Superior temporal gyrus (tissue), 1 donor: ENCODE measurements around the gene ZCCHC24.
"Not testable (repeated sequence)": the region's sequence is repeated elsewhere in the genome, so short reads cannot be mapped to it uniquely, and the experiment has no call there.

Source experiments
- DNase-seq: peaks from one replicate; pipeline ENCODE4 v3.0.0-alpha.2; 2016; ENCODE audit errors: extremely low spot score

The ZCCHC24 gene

GRCh38 chr10:79472449-79472848 lies 27.0 kb upstream of the ZCCHC24 start:
- no peak for DNase-seq

GRCh38 chr10:79471776-79472175 lies 26.4 kb upstream of the ZCCHC24 start:
- DNase-seq = no peak

- no peak for DNase-seq
Observed at GRCh38 chr10:79470096-79470495, 24.7 kb upstream of the ZCCHC24 start.

GRCh38 chr10:79468841-79469585 lies 23.6 kb upstream of the ZCCHC24 start:
- no peak for DNase-seq

- no peak for DNase-seq
Observed at GRCh38 chr10:79468015-79468560, 22.7 kb upstream of the ZCCHC24 start.

GRCh38 chr10:79465341-79465740 lies 19.9 kb upstream of the ZCCHC24 start:
- DNase-seq = no peak

GRCh38 chr10:79463578-79464496 lies 18.4 kb upstream of the ZCCHC24 start:
- DNase-seq = no peak

- DNase-seq = no peak
Observed at GRCh38 chr10:79460687-79461086, 15.3 kb upstream of the ZCCHC24 start.

- DNase-seq = no peak
Observed at GRCh38 chr10:79459243-79459642, 13.8 kb upstream of the ZCCHC24 start.

GRCh38 chr10:79458483-79458882 lies 13.1 kb upstream of the ZCCHC24 start:
- DNase-seq = no peak

- DNase-seq = no peak
Observed at GRCh38 chr10:79457256-79457785, 11.9 kb upstream of the ZCCHC24 start.

- DNase-seq = no peak
Observed at GRCh38 chr10:79454259-79454658, 8.8 kb upstream of the ZCCHC24 start.

- no peak for DNase-seq
Observed at GRCh38 chr10:79453392-79453791, 8.0 kb upstream of the ZCCHC24 start.

- DNase-seq = no peak
Observed at GRCh38 chr10:79452174-79452611, 6.8 kb upstream of the ZCCHC24 start.

GRCh38 chr10:79451046-79451699 lies 5.7 kb upstream of the ZCCHC24 start:
- DNase-seq = no peak

- no peak for DNase-seq
Observed at GRCh38 chr10:79449181-79450146, 4.0 kb upstream of the ZCCHC24 start.

- DNase-seq = no peak
Observed at GRCh38 chr10:79448732-79449049, 3.3 kb upstream of the ZCCHC24 start.

GRCh38 chr10:79447911-79448731 lies 2.7 kb upstream of the ZCCHC24 start:
- DNase-seq = no peak

GRCh38 chr10:79447249-79447648 lies 1.8 kb upstream of the ZCCHC24 start:
- not testable (repeated sequence) for DNase-seq

- no peak for DNase-seq
Observed at GRCh38 chr10:79446758-79447084, 1.3 kb upstream of the ZCCHC24 start.
